K562 (cell line): ENCODE data around the gene ADAMTSL2. TPM values are rescaled to one million over a fixed set of nuclear protein-coding genes. Genes with fewer than 3 reads are reported as not detected.

Source experiments
- ATAC-seq: fragments of 200-7000 bp; cut with Tn5 transposase; 3 replicates; pipeline ENCODE4 v1.9.1; 2020; ENCODE audit warnings: moderate library complexity
- BruUV-seq: library from RNA; stranded (reverse); fragments of 400-500 nt; replicated peaks from 2 replicates; lab custom pipeline; 2021; lab: Mats Ljungman, UMichigan
- CTCF ChIA-PET: fragments of 300-600 bp; formaldehyde crosslinking; extraction: SDS; loops from one replicate; lab custom pipeline; 2021; ENCODE audit warnings: low intra/inter-chr PET ratio; lab: Yijun Ruan, JAX
- POLR2A ChIA-PET: fragments of 300-600, 350-650 bp; sonication (Branson Sonifier 250); formaldehyde crosslinking; extraction: SDS; loops from one replicate; lab custom pipeline; 2021; ENCODE audit warnings: antibody characterized with exemption, inconsistent platforms; lab: Yijun Ruan, JAX
- DNase-seq, 4 experiments: peaks; one replicate each; pipeline versions ENCODE4 v3.0.0 to v3.0.0-alpha.2; 2011 to 2018; ENCODE audit warnings: low spot score in 3 of 4, mixed read lengths in 3 of 4; ENCODE audit errors: extremely low read depth in 1 of 4
- FAIRE-seq: peaks from 2 replicates; lab custom pipeline; 2011; peaks lifted over from hg19 to GRCh38; lab: Jason Lieb, UNC
- H2AFZ ChIP-seq: 2 replicates; pipeline ENCODE4 v1.6.0; 2011; ENCODE audit warnings: low read depth, low read length, control low read depth, inconsistent platforms
- H3K27ac ChIP-seq: fragments of 200-600 bp; 3 replicates; pipeline ENCODE4 v1.8.0; 2011; ENCODE audit warnings: low read depth, mild to moderate bottlenecking, control low read depth, inconsistent platforms, low read length, moderate library complexity, mixed read lengths; ENCODE audit errors: extremely low read depth
- H3K27me3 ChIP-seq, 2 experiments: fragments of 300-600 bp in 1 of 2; 2 replicates in 1 of 2; 3 replicates in 1 of 2; pipeline versions ENCODE4 v1.6.0 to v1.8.0; 2011; ENCODE audit warnings: inconsistent platforms in 2 of 2, low read length in 2 of 2, mild to moderate bottlenecking in 1 of 2, mixed read lengths in 1 of 2, moderate library complexity in 1 of 2; ENCODE audit not compliant: control insufficient read depth in 2 of 2, insufficient read depth in 2 of 2
- H3K36me3 ChIP-seq: fragments of 300-600 bp; 3 replicates; pipeline ENCODE4 v1.8.0; 2011; ENCODE audit warnings: mild to moderate bottlenecking, low read length, inconsistent platforms; ENCODE audit not compliant: control insufficient read depth, insufficient read depth
- H3K4me1 ChIP-seq, 2 experiments: fragments of 200-600 bp in 1 of 2; replicated peaks in 1 of 2; 2 replicates in 1 of 2; 3 replicates in 1 of 2; pipeline versions ENCODE4 v1.5.1 to v1.8.0; 2011; ENCODE audit warnings: inconsistent platforms in 2 of 2, low read length in 2 of 2, mild to moderate bottlenecking in 1 of 2, mixed read lengths in 1 of 2, moderate library complexity in 1 of 2; ENCODE audit not compliant: control insufficient read depth in 2 of 2, insufficient read depth in 2 of 2
- H3K4me2 ChIP-seq: 2 replicates; pipeline ENCODE4 v1.6.1; 2011; ENCODE audit warnings: low read length, control low read depth, inconsistent platforms, mixed read lengths; ENCODE audit not compliant: insufficient read depth
- H3K4me3 ChIP-seq: fragments of 200-600 bp; sonication (generic), shearing (Covaris generic); 2 replicates; pipeline ENCODE4 v1.5.1; 2016; ENCODE audit warnings: control low read depth, inconsistent platforms
- H3K79me2 ChIP-seq: fragments of 200-600 bp; 3 replicates; pipeline ENCODE4 v1.8.0; 2011; ENCODE audit warnings: low read length, inconsistent platforms; ENCODE audit not compliant: control insufficient read depth, insufficient read depth
- H3K9ac ChIP-seq, 2 experiments: 2 replicates each; pipeline versions ENCODE4 v1.6.0 to v1.6.1; 2011; ENCODE audit warnings: low read depth in 2 of 2, low read length in 2 of 2, control low read depth in 1 of 2, inconsistent platforms in 1 of 2, mild to moderate bottlenecking in 1 of 2, mixed read lengths in 1 of 2; ENCODE audit not compliant: insufficient read depth in 1 of 2
- H3K9me1 ChIP-seq: one replicate; pipeline ENCODE4 v1.6.0; 2011; ENCODE audit warnings: inconsistent platforms, mild to moderate bottlenecking, low read length, moderate library complexity; ENCODE audit not compliant: control insufficient read depth, insufficient read depth
- H3K9me3 ChIP-seq: replicated peaks from 2 replicates; pipeline ENCODE4 v1.5.1; 2011; ENCODE audit warnings: low read depth, low read length, inconsistent platforms; ENCODE audit not compliant: control insufficient read depth, insufficient read depth
- H4K20me1 ChIP-seq: replicated peaks from 2 replicates; pipeline ENCODE4 v1.6.1; 2011; ENCODE audit warnings: low read length, inconsistent platforms, mixed read lengths; ENCODE audit not compliant: control insufficient read depth, insufficient read depth
- BRD4 ChIP-seq: fragments of 200-600 bp; sonication (generic); IDR thresholded peaks from 2 replicates; pipeline ENCODE4 v1.6.1; 2017; ENCODE audit warnings: inconsistent platforms
- EHMT2 ChIP-seq: fragments of 450-650 bp; IDR thresholded peaks from 2 replicates; pipeline ENCODE4 v1.6.1; 2018; ENCODE audit warnings: antibody characterized with exemption
- SMAD1 ChIP-seq: fragments of 150-350 bp; IDR thresholded peaks from 2 replicates; pipeline ENCODE4 v1.6.1; 2014; ENCODE audit warnings: low read length, low read depth; ENCODE audit not compliant: partially characterized antibody
- STAG1 ChIP-seq: sonication (generic); formaldehyde crosslinking; IDR thresholded peaks from 2 replicates; pipeline ENCODE4 v1.5.0; 2020; ENCODE audit warnings: missing genetic modification reagents, borderline replicate concordance
- ZNF217 ChIP-seq: sonication (generic); formaldehyde crosslinking; IDR thresholded peaks from 2 replicates; pipeline ENCODE4 v1.8.0; 2022; ENCODE audit warnings: mild to moderate bottlenecking, missing genetic modification reagents
- ZNF253 ChIP-seq: fragments of 250-450 bp; sonication (Bioruptor Pico); conservative IDR thresholded peaks from 2 replicates; pipeline ENCODE4 v1.6.1; 2021; ENCODE audit warnings: mild to moderate bottlenecking
- WGBS: fragments of 100-300 bp; shearing (Covaris generic); methylation state at CpG from one replicate; pipeline ENCODE4 v1.1.6; 2016; ENCODE audit warnings: low coverage, mixed read lengths; ENCODE audit not compliant: insufficient coverage; ENCODE audit errors: missing lambda C conversion rate; 5-methylcytosine and 5-hydroxymethylcytosine counted together
- in situ Hi-C: fragments of 300-500 bp; cut with MboI; formaldehyde crosslinking; loops from 4 replicates; pipeline ENCODE4 v1.15.0; 2018; ENCODE audit warnings: inconsistent platforms, mixed read lengths
- intact Hi-C: fragments of 100-400 bp; cut with micrococcal nuclease; formaldehyde crosslinking; loops from 2 replicates; pipeline ENCODE4 v1.14.2; 2022
- polyA plus RNA-seq, 8 experiments: library from polyadenylated mRNA; depleted of rRNA in 4 of 8; stranded (reverse) in 5 of 8; unstranded in 3 of 8; fragments of >200 nt; fragmentation: Nextera tagmentation in 2 of 8; fragmentation: Illumina TruSeq in 1 of 8; extraction: Ambion mirVana in 2 of 8; extraction: Trizol in 1 of 8; gene quantifications; 2 replicates each; pipeline versions ENCODE4 v1.2.1 to v1.2.3, GENCODE V29; 2011 to 2014; ENCODE audit warnings: inconsistent platforms in 1 of 8, missing spikeins in 1 of 8
- total RNA-seq, 7 experiments: library from RNA; depleted of rRNA in 6 of 7; stranded (reverse); fragments of >200 nt in 6 of 7; fragmentation: Illumina TruSeq in 2 of 7; extraction: Trizol in 2 of 7; gene quantifications; 2 replicates each; pipeline versions ENCODE4 v1.2.1 to v1.2.3, GENCODE V29; 2011 to 2021; ENCODE audit warnings: low replicate concordance in 1 of 7
- TF ChIP-seq, protein P1 (sequence below): sonication (generic); formaldehyde crosslinking; IDR thresholded peaks from 2 replicates; pipeline ENCODE4 v1.5.0; 2020; ENCODE audit warnings: missing genetic modification reagents

Gene ADAMTSL2
- total and polyA plus RNA-seq, 9 of the 15 experiments (the other 6 are each of a cell fraction or from before 2014, with no cell fraction given), result 0.04 TPM; not detected in 8

DNA sequence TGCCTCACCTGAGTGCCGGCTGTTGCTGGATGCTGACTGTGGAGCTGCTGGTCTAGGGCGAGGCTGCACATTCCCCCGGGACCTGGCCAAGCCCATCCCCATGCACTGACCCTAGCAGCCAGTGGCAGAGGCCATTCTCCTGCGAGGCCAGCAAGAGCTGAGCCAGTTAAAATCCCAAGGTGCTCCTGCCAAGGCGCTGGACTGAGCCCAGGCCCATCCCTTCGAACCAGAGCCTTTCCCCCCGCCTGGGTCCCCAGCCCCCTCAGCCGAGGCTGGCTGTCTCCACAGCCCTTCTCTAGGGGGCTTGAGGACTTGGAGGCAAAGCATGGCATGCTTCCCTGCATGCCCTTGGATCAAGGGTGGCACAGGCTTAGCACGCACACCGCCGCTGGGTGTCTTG is 1.6 kb downstream of the ADAMTSL2 start:
- TF ChIP-seq SMAD1 (no peak), STAG1 (CRISPR knock-in tag) (no peak), ZNF217 (no peak), EHMT2 (no peak), BRD4 (no peak), ZNF253 (CRISPR knock-in tag) (no peak)
- TF ChIP-seq, protein P1, sequence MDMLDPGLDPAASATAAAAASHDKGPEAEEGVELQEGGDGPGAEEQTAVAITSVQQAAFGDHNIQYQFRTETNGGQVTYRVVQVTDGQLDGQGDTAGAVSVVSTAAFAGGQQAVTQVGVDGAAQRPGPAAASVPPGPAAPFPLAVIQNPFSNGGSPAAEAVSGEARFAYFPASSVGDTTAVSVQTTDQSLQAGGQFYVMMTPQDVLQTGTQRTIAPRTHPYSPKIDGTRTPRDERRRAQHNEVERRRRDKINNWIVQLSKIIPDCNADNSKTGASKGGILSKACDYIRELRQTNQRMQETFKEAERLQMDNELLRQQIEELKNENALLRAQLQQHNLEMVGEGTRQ (CRISPR knock-in tag), result no peak
- no peak overlapping the region for H3K27ac ChIP-seq
- no peaks in the 10 kb centered on the region for H3K36me3 ChIP-seq
- no peak for FAIRE-seq
- WGBS, result 2% methylated on average over 10 of the region's 11 CpGs
- H3K4me1 ChIP-seq, result peaks cover 0 to 44% of the 10 kb centered on the region in 2 experiments; a peak in 3 of 5 replicates
- no peak overlapping the region for H3K9ac ChIP-seq
- intact Hi-C loops, result no loop called here
- no peak overlapping the region for H3K4me2 ChIP-seq
- POLR2A ChIA-PET, result interaction anchor here (0.5 to 0.6 kb wide), 2 partner anchors 175 to 188 kb away, joined by 3 read pairs; partner anchors contain the start of genes MED22 and RPL7A
- no peak for ATAC-seq
- in situ Hi-C loops, result loop anchor here (5.0 kb wide), 1 partner anchor 196 kb away; no protein-coding TSS in a partner anchor
- peaks cover 25% of the 10 kb centered on the region for H4K20me1 ChIP-seq
- CTCF ChIA-PET, result no interaction called here
- no peaks in the 10 kb centered on the region for H3K9me3 ChIP-seq
- no peaks in the 10 kb centered on the region for H3K79me2 ChIP-seq
- no peak for DNase-seq
- peaks cover 41 to 93% of the 10 kb centered on the region in 2 experiments; a peak in 4 of 5 replicates for H3K27me3 ChIP-seq
- BruUV-seq, result no TSS peak
- no peaks in the 10 kb centered on the region for H3K9me1 ChIP-seq
- no peak overlapping the region for H2AFZ ChIP-seq
- no peak overlapping the region for H3K4me3 ChIP-seq
